GM21825 (cell line): Measurements from ENCODE around the gene USP24.
"Not testable (repeated sequence)": the region's sequence is repeated elsewhere in the genome, so short reads cannot be mapped to it uniquely, and the experiment has no call there.

Experiments used
- ATAC-seq: cut with Tn5 transposase; IDR thresholded peaks from one replicate; pipeline ENCODE4 v1.9.1; 2021; ENCODE audit warnings: mild to moderate bottlenecking, moderate library complexity; ENCODE audit not compliant: unreplicated experiment

The USP24 gene

GRCh38 chr1:55197099-55197498, 18.1 kb downstream of the USP24 start:
- ATAC-seq = no peak

- ATAC-seq = no peak
These were observed 18.6 kb downstream of the USP24 start for GRCh38 chr1:55196433-55197035.

- ATAC-seq = no peak
These were observed 19.5 kb downstream of the USP24 start for GRCh38 chr1:55195521-55196233.

GRCh38 chr1:55194851-55195250, 20.3 kb downstream of the USP24 start:
- ATAC-seq = no peak

- no peak for ATAC-seq
These were observed 23.1 kb downstream of the USP24 start for GRCh38 chr1:55192093-55192492.

- not testable (repeated sequence) for ATAC-seq
These were observed 23.8 kb downstream of the USP24 start for GRCh38 chr1:55191219-55191952.

GRCh38 chr1:55190109-55190508, 25.1 kb downstream of the USP24 start:
- ATAC-seq = no peak

- no peak for ATAC-seq
These were observed 26.3 kb downstream of the USP24 start for GRCh38 chr1:55188909-55189308.

GRCh38 chr1:55185832-55186231, 29.3 kb downstream of the USP24 start:
- no peak for ATAC-seq

GRCh38 chr1:55184859-55185258, 30.3 kb downstream of the USP24 start:
- no peak for ATAC-seq

- ATAC-seq = no peak
These were observed 33.5 kb downstream of the USP24 start for GRCh38 chr1:55181666-55182065.

- ATAC-seq = no peak
These were observed 35.0 kb downstream of the USP24 start for GRCh38 chr1:55180075-55180670.

- ATAC-seq = no peak
These were observed 35.9 kb downstream of the USP24 start for GRCh38 chr1:55179177-55179835.

- ATAC-seq = no peak
These were observed 42.5 kb downstream of the USP24 start for GRCh38 chr1:55172687-55173086.

- no peak for ATAC-seq
These were observed 42.9 kb downstream of the USP24 start for GRCh38 chr1:55172272-55172671.

GRCh38 chr1:55171694-55172093, 43.5 kb downstream of the USP24 start:
- no peak for ATAC-seq

GRCh38 chr1:55170426-55170825, 44.7 kb downstream of the USP24 start:
- no peak for ATAC-seq

- no peak for ATAC-seq
These were observed 46.0 kb downstream of the USP24 start for GRCh38 chr1:55169126-55169525.

- no peak for ATAC-seq
These were observed 46.8 kb downstream of the USP24 start for GRCh38 chr1:55168353-55168752.

GRCh38 chr1:55167224-55167871, 47.8 kb downstream of the USP24 start:
- ATAC-seq = no peak

GRCh38 chr1:55164906-55165305, 50.3 kb downstream of the USP24 start:
- ATAC-seq = no peak
